Stimulated activated CD8-positive, alpha-beta memory T cell treated with anti-CD3 and anti-CD28 coated beads, Interleukin-12 subunit alpha, Interleukin-12 subunit beta, amount 100 ng/mL, for 24 hours (primary cell): ENCODE measurements around the gene HOXA1.

Experiments
- DNase-seq: peaks from one replicate; pipeline ENCODE4 v3.0.0-alpha.2; 2020; ENCODE audit errors: extremely low read depth

HOXA1 gene

DNA sequence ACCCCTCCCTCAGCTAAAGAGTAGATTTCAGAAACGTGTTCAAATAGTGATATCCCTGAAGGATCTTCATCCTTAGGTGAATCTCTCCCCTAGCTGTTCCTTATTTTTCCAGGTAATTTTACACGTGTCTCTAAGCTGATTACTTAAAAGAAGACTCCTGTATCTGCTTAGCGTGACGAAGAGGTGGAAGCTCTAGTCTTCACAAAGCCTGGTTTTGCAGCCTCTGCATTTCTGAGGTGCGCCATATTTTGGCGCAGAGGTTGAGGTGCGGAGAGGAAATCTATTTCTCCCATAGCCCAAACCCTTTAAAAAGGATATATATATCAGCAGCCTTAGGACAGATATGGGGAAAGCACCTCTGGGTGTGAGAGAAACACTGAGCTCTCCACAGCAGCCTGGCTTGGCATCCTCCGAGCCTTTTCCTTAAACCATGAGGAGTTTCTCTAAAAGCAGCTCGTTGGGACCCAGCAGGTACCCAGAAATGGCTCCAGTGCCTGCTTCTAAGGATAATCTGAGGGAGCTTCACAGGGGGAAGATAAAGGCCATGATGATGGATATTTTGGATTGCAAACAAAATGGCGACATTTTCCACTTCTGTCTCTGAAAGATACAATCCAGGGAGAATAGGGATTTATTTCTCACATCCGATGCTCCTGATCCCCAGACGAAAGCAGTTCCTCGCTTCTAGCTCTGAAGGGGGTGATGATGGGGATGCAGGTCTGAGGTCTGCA lies 9.7 kb upstream of the HOXA1 start:
- DNase-seq = no peak

DNA sequence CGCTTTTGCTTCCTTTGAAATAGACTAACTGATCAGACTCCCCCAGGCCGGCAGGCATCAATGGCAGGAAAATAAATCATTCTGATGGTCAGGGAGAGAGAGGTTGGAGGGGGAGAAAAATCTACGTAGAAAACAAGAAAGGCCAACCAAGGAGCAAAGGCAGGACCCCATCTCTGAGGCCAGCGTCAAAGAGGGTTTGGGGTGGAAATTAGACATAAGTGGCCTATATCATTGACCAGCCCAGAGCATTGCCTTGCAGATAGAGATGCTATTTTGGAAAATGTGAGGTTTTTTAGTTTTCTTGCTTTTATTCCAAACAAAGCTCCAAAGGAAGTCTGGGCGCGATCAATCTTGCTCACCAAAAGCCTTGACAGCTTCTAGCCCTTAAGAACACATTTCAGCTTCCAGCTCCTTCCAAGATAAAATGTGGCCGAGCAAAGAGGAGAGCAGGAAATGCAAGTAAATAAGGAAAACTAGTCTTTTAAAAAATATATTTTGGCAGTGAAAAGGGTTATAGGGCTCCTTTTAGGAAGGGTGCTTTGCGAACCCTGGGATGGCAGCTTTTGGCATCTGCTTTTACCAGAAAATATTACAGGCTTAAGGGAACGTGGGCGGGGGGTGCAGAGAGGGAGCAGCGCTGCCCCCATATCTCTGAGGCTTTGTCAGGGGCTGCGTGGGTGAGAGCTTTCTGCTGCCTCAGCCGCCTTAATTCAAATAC lies 8.7 kb upstream of the HOXA1 start:
- DNase-seq = no peak

DNA sequence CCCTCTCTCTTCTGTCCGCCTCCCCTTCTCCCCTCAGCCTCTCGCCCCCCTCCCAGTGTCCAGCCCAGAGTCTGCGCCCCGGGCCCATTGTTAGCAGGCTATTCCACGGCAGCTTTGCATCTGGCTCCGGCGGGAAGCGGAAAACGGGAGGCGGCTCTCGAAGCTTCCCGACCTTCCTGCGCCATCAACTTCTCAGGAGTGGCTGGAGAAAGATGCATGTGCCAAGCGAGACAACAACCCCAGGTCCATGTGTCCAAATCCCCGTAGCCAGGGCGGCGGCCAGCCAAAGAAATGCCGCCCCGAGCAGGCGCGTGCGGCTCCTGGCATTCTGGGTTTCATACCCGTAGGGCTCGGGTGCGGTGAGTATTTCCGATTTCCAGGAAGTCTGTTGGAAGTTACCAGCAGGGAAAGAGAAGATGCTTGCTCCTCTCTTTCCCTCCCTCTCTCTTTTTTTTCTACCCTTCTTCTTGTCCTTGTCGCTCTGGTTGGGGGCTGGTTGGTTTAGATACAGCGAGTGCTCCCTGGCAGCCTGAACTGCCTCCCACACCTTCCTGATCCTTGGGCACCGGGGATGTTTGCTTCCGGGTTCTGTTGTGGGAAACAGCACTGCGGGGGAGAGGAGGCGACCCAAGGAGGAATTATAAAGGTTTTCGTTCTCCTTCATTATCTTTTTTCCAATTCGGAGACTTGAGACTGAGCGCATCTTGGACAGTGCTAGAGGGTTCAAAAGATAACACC lies 7.9 kb upstream of the HOXA1 start:
- no peak for DNase-seq

- no peak for DNase-seq
Observed at GRCh38 chr7:27102581-27103442, 7.0 kb upstream of the HOXA1 start, which contains the start of gene HOXA2. HOXA2 (minus strand) TSS chr7:27102683; CDS start chr7:27102500, 183 bp downstream.

- DNase-seq = no peak
Observed at GRCh38 chr7:27101957-27102580, 6.3 kb upstream of the HOXA1 start.

DNA sequence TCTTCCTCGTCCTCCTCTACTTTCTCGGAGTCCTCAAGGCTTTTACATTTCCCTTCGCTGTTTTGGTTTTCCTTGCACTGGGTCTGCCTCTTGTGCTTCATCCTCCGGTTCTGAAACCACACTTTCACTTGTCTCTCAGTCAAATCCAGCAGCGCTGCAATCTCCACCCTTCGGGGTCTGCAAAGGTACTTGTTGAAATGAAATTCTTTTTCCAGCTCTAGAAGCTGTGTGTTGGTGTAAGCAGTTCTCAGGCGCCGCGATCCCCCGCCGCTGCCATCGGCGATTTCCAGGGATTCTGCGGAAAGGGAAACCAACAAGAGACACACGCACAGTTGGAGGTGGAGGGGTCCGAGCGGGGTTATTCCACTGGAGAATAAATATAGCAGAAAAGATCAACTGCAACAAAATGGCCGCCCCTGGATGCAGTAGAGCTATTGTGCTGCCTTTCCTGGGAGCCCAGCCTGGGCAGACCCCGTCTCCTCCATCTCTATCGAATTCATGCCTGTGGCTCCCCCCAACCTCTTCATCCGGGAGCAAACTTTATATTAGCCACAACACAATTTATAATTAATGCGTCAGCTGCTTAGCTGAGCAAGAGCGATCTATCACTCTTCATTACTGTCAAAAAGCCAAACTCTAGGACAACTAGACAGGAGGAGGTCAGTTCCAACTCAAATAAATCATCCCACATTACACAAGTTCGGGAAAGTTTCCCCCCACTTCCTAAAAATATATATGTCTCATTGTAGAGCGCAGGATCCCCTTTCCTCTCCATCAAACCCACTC lies 5.6 kb upstream of the HOXA1 start:
- DNase-seq = no peak

- no peak for DNase-seq
Observed at GRCh38 chr7:27100694-27101170, 4.9 kb upstream of the HOXA1 start.

GRCh38 chr7:27099453-27100370 lies 3.9 kb upstream of the HOXA1 start:
- no peak for DNase-seq

GRCh38 chr7:27098578-27099451 lies 3.0 kb upstream of the HOXA1 start:
- DNase-seq = no peak

GRCh38 chr7:27097686-27098577 lies 2.1 kb upstream of the HOXA1 start:
- DNase-seq = no peak

DNA sequence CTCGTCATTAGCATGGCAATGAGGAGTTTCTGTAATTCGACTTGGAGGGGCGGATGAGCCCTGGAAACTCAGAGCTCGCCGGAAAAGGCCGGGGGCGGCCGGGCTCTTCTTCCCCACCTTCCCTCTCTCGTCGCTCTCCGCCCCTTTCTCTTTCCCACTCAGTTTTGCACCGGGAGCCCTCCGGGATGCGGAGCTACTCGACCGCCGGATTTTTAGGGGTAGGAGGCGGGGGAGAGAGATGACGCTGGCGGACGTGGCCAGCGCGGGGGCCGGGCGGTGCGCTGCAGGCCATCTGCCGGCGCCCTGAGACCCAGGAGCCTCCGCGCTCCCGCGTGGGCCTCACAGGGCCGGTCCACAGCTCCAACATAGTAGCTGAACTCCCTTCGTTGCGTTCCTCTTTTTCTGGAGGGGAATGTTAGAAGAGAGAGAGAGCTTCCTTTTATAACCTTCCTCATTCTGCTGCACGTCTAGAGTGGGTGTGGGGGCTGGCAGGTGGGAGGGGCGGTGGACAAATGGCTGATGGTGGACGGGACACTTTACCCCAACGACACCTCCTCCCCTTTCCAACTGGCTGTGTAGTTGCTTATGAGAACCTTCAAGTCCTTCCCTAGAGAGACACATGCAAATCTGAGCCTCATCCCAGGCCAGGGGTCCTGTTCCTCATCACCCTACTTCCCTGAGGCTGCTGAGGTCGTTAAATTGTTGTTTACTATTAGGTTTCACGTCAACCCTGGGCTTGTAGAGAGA lies 1.1 kb upstream of the HOXA1 start:
- no peak for DNase-seq

DNA sequence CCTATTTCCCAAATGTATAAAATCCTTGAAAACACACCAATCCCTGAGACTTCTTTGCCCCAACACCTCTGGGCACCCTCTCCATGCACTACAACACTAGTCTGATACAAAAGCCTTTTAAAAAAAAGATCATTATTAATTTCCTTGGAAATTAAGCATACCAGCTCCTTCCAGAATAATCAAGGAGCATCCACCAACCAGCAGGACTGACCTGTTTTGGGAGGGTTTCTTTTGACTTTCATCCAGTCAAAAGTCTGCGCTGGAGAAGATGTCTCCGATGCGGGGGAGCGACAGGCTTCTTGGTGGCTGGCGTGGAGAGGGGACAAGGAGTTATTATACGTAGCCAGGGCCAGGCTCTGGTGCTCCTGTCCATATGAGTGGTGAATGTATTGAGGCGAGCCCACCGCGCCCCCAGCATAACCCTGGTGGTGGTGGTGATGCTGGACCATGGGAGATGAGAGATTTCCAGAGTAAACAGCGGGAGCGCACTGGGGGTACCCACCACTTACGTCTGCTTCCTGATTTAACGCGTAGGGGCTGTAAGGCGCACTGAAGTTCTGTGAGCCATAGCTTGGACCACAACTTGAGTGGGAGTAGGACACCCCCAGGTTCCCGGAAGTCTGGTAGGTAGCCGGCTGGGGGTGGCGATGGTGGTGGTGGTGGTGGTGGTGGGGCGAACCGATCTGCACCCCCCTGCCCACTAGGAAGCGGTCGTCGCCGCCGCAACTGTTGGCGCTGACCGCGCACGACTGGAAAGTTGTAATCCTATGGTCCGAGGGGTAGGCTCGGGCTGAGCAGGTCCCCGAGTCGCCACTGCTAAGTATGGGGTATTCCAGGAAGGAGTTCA lies 527 bp downstream of the HOXA1 start:
- no peak for DNase-seq

GRCh38 chr7:27094304-27095049 lies 1.3 kb downstream of the HOXA1 start:
- no peak for DNase-seq

DNA sequence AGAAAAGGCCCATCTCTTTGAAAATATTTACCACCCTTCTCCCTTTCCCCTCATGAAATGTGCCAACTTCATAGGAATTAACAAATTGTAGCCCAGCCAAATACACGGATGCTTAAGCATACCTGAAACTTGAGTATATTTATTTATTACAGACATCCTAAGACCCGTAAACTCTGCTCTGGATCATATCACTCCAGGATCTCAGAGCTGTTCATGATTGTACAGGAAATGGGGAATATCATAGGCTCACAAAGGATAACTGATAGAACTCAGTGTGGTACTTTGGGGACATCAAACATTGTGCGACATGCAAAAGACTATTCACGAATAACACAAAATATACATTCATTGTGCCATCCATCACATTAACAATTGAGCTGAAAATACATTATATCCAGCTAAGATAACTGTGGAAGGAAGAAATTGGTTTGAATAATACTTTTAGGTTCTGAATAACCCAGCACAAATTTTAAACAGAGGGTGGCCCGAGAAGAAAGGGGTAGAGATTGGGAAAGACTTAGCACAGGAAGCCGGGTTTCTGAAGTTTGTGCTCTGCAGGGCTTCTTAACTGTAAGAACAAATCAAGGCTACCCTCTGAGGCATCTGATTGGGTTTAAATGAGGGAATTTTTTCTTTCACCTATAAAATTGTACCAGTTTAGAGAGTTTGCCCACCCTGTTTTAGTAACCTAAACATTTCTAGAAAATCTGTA lies 2.5 kb downstream of the HOXA1 start:
- DNase-seq = no peak
